HCT116 (cell line): ENCODE data around the gene ATP5F1D. TPM values are rescaled to one million over a fixed set of nuclear protein-coding genes. Genes with fewer than 3 reads are reported as not detected.

Experiments used
- ATAC-seq: fragments of 200-7000 bp; cut with Tn5 transposase; 2 replicates; pipeline ENCODE4 v1.9.1; 2020; ENCODE audit warnings: mild to moderate bottlenecking, moderate library complexity
- BruUV-seq: library from RNA; stranded (reverse); fragments of 400-500 nt; replicated peaks from 2 replicates; lab custom pipeline; 2021; lab: Mats Ljungman, UMichigan
- CTCF ChIA-PET: fragments of 300-600 bp; sonication (Branson Sonifier 250); formaldehyde crosslinking; loops from one replicate; lab custom pipeline; 2021; ENCODE audit warnings: antibody characterized with exemption; lab: Charles Lee
- POLR2A ChIA-PET: fragments of 300-600, 350-600 bp; sonication (Branson Sonifier 250); formaldehyde crosslinking; loops from one replicate; lab custom pipeline; 2021; ENCODE audit warnings: antibody characterized with exemption; lab: Charles Lee
- RAD21 ChIA-PET, 2 experiments: fragments of 300-600 bp; sonication (Branson Sonifier 250); formaldehyde crosslinking; loops; one replicate each; lab custom pipeline; 2023; ENCODE audit warnings: low total read pairs in 2 of 2; ENCODE audit not compliant: uncharacterized antibody in 2 of 2, unreplicated experiment in 2 of 2, low non-redundant PET in 1 of 2; lab: Charles Lee
- DNase-seq: peaks from one replicate; pipeline ENCODE4 v3.0.0-alpha.2; 2010; ENCODE audit warnings: low read depth, low spot score
- H2AFZ ChIP-seq: fragments of 200-600 bp; shearing (Covaris generic), sonication (generic); 2 replicates; pipeline ENCODE4 v1.6.1; 2017; ENCODE audit warnings: low read depth, mixed run types, mixed read lengths, antibody characterized with exemption, low read length; ENCODE audit not compliant: poor library complexity, severe bottlenecking
- H3K27ac ChIP-seq: 2 replicates; pipeline ENCODE4 v1.5.1; 2012; ENCODE audit warnings: low read depth, low read length
- H3K27me3 ChIP-seq: fragments of 200-600 bp; sonication (generic); 2 replicates; pipeline ENCODE4 v1.6.1; 2016; ENCODE audit warnings: mixed run types, low read length, mixed read lengths; ENCODE audit not compliant: insufficient read depth
- H3K36me3 ChIP-seq, 2 experiments: fragments of 200-500 bp in 1 of 2; fragments of 200-600 bp in 1 of 2; sonication (Bioruptor generic) in 1 of 2; sonication (generic) in 1 of 2; 2 replicates each; pipeline versions ENCODE4 v1.5.1 to v1.6.1; 2014 to 2016; ENCODE audit warnings: low read length in 2 of 2, inconsistent platforms in 1 of 2, mixed read lengths in 1 of 2, mixed run types in 1 of 2; ENCODE audit not compliant: insufficient read depth in 2 of 2, control insufficient read depth in 1 of 2
- H3K4me1 ChIP-seq, 2 experiments: fragments of 200-600 bp in 1 of 2; sonication (generic) in 1 of 2; 2 replicates each; pipeline versions ENCODE4 v1.5.1 to v1.6.1; 2012 to 2017; ENCODE audit warnings: low read length in 2 of 2, inconsistent platforms in 1 of 2, mild to moderate bottlenecking in 1 of 2, mixed read lengths in 1 of 2, mixed run types in 1 of 2, moderate library complexity in 1 of 2; ENCODE audit not compliant: insufficient read depth in 2 of 2, control insufficient read depth in 1 of 2
- H3K4me2 ChIP-seq: fragments of 200-600 bp; sonication (generic); 2 replicates; pipeline ENCODE4 v1.6.1; 2017; ENCODE audit warnings: mixed run types, low read length, mixed read lengths
- H3K4me3 ChIP-seq, 2 experiments: fragments of 200-600 bp in 1 of 2; sonication (generic) in 1 of 2; replicated peaks in 1 of 2; 2 replicates each; pipeline ENCODE4 v1.5.1; 2011 to 2016; ENCODE audit warnings: low read length in 2 of 2, control low read depth in 1 of 2, low read depth in 1 of 2, mild to moderate bottlenecking in 1 of 2, mixed read lengths in 1 of 2, mixed run types in 1 of 2
- H3K79me2 ChIP-seq: fragments of 200-600 bp; sonication (generic); 2 replicates; pipeline ENCODE4 v1.6.1; 2017; ENCODE audit warnings: mild to moderate bottlenecking, mixed run types, low read length, moderate library complexity, mixed read lengths; ENCODE audit not compliant: insufficient read depth
- H3K9ac ChIP-seq: fragments of 200-600 bp; sonication (generic); 2 replicates; pipeline ENCODE4 v1.6.1; 2016; ENCODE audit warnings: low read length, mixed read lengths
- H3K9me2 ChIP-seq: fragments of 200-600 bp; sonication (generic), shearing (Covaris generic); 2 replicates; pipeline ENCODE4 v1.6.1; 2017; ENCODE audit warnings: mixed run types, mild to moderate bottlenecking, moderate library complexity; ENCODE audit not compliant: insufficient read depth
- H3K9me3 ChIP-seq, 2 experiments: fragments of 200-500 bp in 1 of 2; fragments of 200-600 bp in 1 of 2; sonication (Bioruptor generic) in 1 of 2; sonication (generic) in 1 of 2; 2 replicates each; pipeline ENCODE4 v1.6.1; 2014 to 2017; ENCODE audit warnings: low read length in 2 of 2, mixed read lengths in 2 of 2, inconsistent platforms in 1 of 2, low read depth in 1 of 2, mild to moderate bottlenecking in 1 of 2, mixed run types in 1 of 2, moderate library complexity in 1 of 2; ENCODE audit not compliant: control insufficient read depth in 1 of 2, insufficient read depth in 1 of 2
- H4K20me1 ChIP-seq: fragments of 200-600 bp; sonication (generic), shearing (Covaris generic); 2 replicates; pipeline ENCODE4 v1.6.1; 2017; ENCODE audit warnings: mixed run types, mild to moderate bottlenecking, moderate library complexity; ENCODE audit not compliant: insufficient read depth
- ATF3 ChIP-seq: IDR thresholded peaks from 2 replicates; pipeline ENCODE4 v1.6.1; 2012
- CEBPB ChIP-seq: IDR thresholded peaks from 2 replicates; pipeline ENCODE4 v1.6.1; 2012; ENCODE audit warnings: low read depth
- CTCF ChIP-seq, 3 experiments: fragments of 200-600 bp in 1 of 3; sonication (generic) in 1 of 3; IDR thresholded peaks in 2 of 3; conservative IDR thresholded peaks in 1 of 3; 2 replicates each; pipeline ENCODE4 v1.5.1; 2012 to 2017; ENCODE audit warnings: low read depth in 2 of 3, low read length in 2 of 3, antibody characterized with exemption in 1 of 3, borderline replicate concordance in 1 of 3, control low read depth in 1 of 3, mild to moderate bottlenecking in 1 of 3, mixed read lengths in 1 of 3, mixed run types in 1 of 3, moderate library complexity in 1 of 3; ENCODE audit not compliant: insufficient read depth in 1 of 3
- EGR1 ChIP-seq: IDR thresholded peaks from 2 replicates; pipeline ENCODE4 v1.6.1; 2012; ENCODE audit warnings: low read depth
- EZH2phosphoT487 ChIP-seq: fragments of 200-600 bp; IDR thresholded peaks from 2 replicates; pipeline ENCODE4 v1.6.1; 2018; ENCODE audit warnings: antibody characterized with exemption, borderline replicate concordance
- FOSL1 ChIP-seq: IDR thresholded peaks from 2 replicates; pipeline ENCODE4 v1.6.1; 2012; ENCODE audit warnings: low read depth
- JUND ChIP-seq: IDR thresholded peaks from 2 replicates; pipeline ENCODE4 v1.6.1; 2012
- MAX ChIP-seq: IDR thresholded peaks from 2 replicates; pipeline ENCODE4 v1.6.1; 2012
- POLR2A ChIP-seq: IDR thresholded peaks from 2 replicates; pipeline ENCODE4 v1.7.0; 2011; ENCODE audit warnings: borderline replicate concordance; ENCODE audit not compliant: insufficient read depth, insufficient read length; ENCODE audit errors: extremely low read depth
- POLR2AphosphoS5 ChIP-seq: IDR thresholded peaks from 2 replicates; pipeline ENCODE4 v1.6.1; 2011; ENCODE audit warnings: mild to moderate bottlenecking, low read depth, low read length, moderate library complexity
- SIN3A ChIP-seq: IDR thresholded peaks from 2 replicates; pipeline ENCODE4 v1.6.1; 2012; ENCODE audit warnings: low read depth
- SRF ChIP-seq: IDR thresholded peaks from 2 replicates; pipeline ENCODE4 v1.6.1; 2012; ENCODE audit warnings: low read depth
- TCF7L2 ChIP-seq: IDR thresholded peaks from 2 replicates; pipeline ENCODE4 v1.7.0; 2011; ENCODE audit warnings: borderline replicate concordance, inconsistent platforms; ENCODE audit not compliant: insufficient read depth, insufficient read length; ENCODE audit errors: extremely low read depth
- intact Hi-C: fragments of 100-400 bp; cut with micrococcal nuclease; formaldehyde crosslinking; loops from 2 replicates; pipeline ENCODE4 v1.10.0; 2022
- total RNA-seq: library from RNA; stranded (reverse); gene quantifications from one replicate; pipeline ENCODE4 v1.2.1, GENCODE V29; 2021; ENCODE audit not compliant: unreplicated experiment
- TF ChIP-seq, protein P1 (sequence below): IDR thresholded peaks from 2 replicates; pipeline ENCODE4 v1.6.1; 2012; ENCODE audit warnings: low read depth
- TF ChIP-seq, protein P2 (sequence below): IDR thresholded peaks from 2 replicates; pipeline ENCODE4 v1.6.1; 2011; ENCODE audit warnings: mild to moderate bottlenecking, low read length, moderate library complexity; ENCODE audit not compliant: insufficient replicate concordance; ENCODE audit errors: extremely low read depth

The ATP5F1D gene
- total RNA-seq, 1 experiment from 2014 or later, result 428 TPM

GRCh38 chr19:1290703-1291651 lies 49.4 kb downstream of the ATP5F1D start:
- Histone ChIP-seq H2AFZ (no peak overlapping the region), H3K4me3 (no peak overlapping the region), H3K9me2 (no peaks in the 10 kb centered on the region), H3K79me2 (no peaks in the 10 kb centered on the region), H3K36me3 (no peaks in the 10 kb centered on the region), H3K4me2 (peak overlapping the region; percentile 21; the same call in 1 of the 2 replicates), H3K27ac (no peak overlapping the region; the same call in 1 of the 2 replicates), H3K27me3 (no peaks in the 10 kb centered on the region), H3K4me1 (peaks cover 17 to 28% of the 10 kb centered on the region in 2 experiments), H3K9me3 (no peaks in the 10 kb centered on the region), H3K9ac (no peak overlapping the region), H4K20me1 (no peaks in the 10 kb centered on the region)
- BruUV-seq, result no TSS peak
- RAD21 ChIA-PET, result no interaction called here
- DNase-seq, result no peak
- ATAC-seq, result no peak; the same call in 1 of the 2 replicates
- CTCF ChIA-PET, result no interaction called here
- POLR2A ChIA-PET, result interaction anchor here (0.7 kb wide), 1 partner anchor 44 kb away, joined by 4 read pairs; no protein-coding TSS in a partner anchor
- intact Hi-C loops, result no loop called here
- TF ChIP-seq MAX (no peak), SRF (no peak), POLR2AphosphoS5 (no peak), CEBPB (no peak), TCF7L2 (no peak), SIN3A (no peak), CTCF (IDR thresholded peaks at IDR 0.05 in 2 of 3, conservative IDR thresholded peaks at IDR 0.05 in 1 of 3; ENCODE audit: borderline replicate concordance in 1 of 3, insufficient read depth in 1 of 3, low read depth in 2 of 3, low read length in 2 of 3) (no peak), ATF3 (no peak), FOSL1 (no peak), EZH2phosphoT487 (no peak), EGR1 (no peak), POLR2A (no peak), JUND (no peak)
- TF ChIP-seq, protein P1, sequence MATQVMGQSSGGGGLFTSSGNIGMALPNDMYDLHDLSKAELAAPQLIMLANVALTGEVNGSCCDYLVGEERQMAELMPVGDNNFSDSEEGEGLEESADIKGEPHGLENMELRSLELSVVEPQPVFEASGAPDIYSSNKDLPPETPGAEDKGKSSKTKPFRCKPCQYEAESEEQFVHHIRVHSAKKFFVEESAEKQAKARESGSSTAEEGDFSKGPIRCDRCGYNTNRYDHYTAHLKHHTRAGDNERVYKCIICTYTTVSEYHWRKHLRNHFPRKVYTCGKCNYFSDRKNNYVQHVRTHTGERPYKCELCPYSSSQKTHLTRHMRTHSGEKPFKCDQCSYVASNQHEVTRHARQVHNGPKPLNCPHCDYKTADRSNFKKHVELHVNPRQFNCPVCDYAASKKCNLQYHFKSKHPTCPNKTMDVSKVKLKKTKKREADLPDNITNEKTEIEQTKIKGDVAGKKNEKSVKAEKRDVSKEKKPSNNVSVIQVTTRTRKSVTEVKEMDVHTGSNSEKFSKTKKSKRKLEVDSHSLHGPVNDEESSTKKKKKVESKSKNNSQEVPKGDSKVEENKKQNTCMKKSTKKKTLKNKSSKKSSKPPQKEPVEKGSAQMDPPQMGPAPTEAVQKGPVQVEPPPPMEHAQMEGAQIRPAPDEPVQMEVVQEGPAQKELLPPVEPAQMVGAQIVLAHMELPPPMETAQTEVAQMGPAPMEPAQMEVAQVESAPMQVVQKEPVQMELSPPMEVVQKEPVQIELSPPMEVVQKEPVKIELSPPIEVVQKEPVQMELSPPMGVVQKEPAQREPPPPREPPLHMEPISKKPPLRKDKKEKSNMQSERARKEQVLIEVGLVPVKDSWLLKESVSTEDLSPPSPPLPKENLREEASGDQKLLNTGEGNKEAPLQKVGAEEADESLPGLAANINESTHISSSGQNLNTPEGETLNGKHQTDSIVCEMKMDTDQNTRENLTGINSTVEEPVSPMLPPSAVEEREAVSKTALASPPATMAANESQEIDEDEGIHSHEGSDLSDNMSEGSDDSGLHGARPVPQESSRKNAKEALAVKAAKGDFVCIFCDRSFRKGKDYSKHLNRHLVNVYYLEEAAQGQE, result no peak
- TF ChIP-seq, protein P2, sequence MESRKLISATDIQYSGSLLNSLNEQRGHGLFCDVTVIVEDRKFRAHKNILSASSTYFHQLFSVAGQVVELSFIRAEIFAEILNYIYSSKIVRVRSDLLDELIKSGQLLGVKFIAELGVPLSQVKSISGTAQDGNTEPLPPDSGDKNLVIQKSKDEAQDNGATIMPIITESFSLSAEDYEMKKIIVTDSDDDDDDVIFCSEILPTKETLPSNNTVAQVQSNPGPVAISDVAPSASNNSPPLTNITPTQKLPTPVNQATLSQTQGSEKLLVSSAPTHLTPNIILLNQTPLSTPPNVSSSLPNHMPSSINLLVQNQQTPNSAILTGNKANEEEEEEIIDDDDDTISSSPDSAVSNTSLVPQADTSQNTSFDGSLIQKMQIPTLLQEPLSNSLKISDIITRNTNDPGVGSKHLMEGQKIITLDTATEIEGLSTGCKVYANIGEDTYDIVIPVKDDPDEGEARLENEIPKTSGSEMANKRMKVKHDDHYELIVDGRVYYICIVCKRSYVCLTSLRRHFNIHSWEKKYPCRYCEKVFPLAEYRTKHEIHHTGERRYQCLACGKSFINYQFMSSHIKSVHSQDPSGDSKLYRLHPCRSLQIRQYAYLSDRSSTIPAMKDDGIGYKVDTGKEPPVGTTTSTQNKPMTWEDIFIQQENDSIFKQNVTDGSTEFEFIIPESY, result no peak
